Limb (tissue), 2 donors: ENCODE results near the gene MAP1LC3B.

Experiments
- DNase-seq, 2 donors: peaks; one replicate each; pipeline ENCODE4 v3.0.0-alpha.2; 2016; ENCODE audit errors: extremely low spot score in 2 of 2

MAP1LC3B gene

DNA sequence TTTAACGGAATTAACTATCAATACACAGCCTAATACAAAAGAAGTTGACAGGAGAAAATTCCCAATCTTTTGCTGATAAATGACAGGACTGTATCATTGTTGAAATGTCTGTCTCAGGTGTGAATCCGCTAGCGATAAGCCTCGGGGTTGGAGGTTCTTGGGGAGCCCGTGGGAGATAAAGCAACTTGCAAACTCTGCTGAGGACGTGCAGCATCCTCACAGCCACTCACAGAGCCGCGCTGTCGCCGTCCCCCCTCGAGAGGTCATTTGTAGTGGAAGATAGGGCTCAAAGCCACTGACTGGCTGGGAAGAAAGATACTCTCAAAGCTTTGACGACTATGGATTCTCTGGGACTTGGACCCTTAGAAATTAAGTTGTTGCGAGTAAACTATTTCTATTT is 17.0 kb downstream of the MAP1LC3B start:
- no peak for DNase-seq

DNA sequence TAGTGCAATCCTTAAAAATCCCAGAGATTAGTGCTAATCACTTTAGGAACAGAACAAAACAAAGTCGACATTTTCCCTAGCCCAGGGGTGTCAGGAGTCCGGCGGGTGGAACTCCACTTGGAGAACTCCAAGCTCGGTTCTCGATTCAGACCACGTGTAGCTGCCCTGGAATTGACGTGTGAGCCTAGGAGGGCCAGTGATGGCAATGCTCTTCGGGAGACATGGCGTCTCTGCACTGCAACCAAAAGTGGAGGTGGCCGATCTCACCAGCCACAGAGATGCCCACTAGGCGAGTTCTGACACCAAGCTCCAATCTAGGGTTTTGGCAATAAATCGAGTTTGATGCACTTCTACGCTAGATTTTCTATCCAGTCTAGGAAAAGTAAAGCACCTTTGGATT is 17.6 kb downstream of the MAP1LC3B start:
- no peak for DNase-seq

DNA sequence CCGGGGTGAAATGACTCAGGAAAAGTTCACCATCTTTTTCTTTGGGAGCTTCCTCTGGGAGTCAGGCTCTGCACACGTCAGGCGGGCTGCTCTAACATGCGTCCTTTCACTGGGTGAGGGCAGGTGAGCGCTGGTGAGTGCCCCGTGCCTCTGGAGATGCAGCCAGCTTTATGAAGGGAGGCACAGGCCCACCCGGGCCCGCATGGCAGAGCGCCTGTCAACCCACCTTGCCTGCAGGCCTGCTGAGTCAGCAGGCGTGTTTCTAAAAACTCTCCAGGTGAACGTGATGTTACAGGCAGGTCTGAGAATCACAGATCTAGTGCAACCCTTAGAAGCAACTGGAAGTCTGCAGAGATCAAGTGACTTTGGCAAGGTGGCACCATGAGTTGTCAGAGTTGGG is 18.4 kb downstream of the MAP1LC3B start:
- DNase-seq = no peak

GRCh38 chr16:87410968-87411367 is 18.8 kb downstream of the MAP1LC3B start:
- no peak for DNase-seq

DNA sequence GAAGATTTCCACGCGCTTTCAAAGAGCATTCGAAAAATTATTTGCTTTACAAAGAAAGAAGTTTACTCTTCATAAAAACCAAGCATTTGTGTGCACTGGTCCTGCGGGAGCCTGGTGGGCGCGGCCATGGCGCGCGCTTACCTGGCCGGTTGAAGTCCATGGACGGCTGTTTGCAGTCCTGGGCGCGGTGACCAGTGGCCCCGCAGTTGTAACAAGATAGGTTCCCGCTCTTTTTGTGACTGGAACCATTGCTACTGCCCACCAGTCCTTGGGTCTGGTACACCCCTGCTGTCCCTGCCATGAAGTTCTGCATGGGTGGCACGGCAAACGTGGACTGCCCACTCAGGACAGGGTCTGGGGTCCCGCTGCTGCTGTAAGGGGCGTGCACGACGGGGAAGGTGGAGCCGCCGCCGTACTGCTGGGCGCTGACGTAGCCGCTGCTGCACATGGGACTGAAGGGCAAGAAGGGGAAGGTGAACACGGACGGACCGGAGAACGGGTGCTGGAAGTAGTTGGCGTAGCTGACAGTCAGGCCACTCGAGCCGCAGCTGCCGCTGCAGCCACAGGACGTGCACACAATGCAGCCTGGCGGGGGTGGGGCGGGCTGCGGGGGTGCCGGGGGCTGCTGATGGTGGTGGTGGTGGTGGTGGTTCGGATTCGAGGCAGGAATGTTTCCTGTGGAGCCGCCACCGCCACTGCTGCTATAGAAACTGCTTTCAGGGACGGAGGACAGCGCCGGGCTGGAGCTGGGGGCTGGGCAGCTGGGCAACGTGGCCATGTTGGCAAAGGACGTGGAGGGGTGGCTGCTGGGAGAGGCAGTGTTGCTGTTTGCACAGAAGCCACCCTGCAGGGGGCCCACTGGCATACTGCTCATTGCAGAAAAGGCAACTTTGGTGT is 19.5 kb downstream of the MAP1LC3B start:
- no peak for DNase-seq

- DNase-seq = no peak
Observed at GRCh38 chr16:87412371-87412995, 20.3 kb downstream of the MAP1LC3B start.

GRCh38 chr16:87412996-87413421 is 20.9 kb downstream of the MAP1LC3B start:
- no peak for DNase-seq

DNA sequence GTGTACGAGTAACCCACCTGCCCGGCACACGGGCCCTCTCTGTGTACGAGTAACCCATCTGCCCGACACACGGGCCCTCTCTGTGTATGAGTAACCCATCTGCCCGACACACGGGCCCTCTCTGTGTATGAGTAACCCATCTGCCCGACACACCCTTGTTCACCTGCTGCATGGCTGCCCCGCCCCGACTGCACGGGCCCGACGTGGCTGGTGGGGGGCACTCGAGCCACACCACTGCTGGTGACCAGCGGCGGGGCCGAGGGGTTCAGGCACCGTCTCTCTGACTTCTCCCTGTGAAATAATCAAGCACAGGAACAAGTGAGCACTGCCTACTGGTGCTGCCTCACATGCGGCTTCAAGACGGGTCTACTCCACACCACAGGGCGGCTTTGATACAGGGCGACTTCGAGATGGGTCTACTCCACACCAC is 22.1 kb downstream of the MAP1LC3B start:
- no peak for DNase-seq

DNA sequence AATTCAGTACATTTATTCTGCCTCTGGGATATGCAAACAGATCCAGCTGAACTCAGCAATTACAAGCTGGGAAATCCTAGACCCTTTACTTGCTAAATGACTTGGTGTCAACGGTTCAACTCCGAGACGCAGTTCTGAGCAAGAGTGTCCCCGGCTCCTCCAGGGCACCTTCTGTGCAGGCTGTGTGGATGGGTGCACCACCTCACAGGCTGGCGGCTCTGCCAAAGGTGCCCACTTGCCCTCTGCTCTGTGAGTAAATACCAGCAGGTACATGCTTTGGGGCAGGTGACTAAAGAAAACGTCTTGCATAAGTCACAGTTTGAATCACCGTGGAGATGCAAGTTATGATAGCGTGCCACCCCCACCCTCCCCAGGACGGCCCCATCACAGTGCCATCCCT is 23.3 kb downstream of the MAP1LC3B start:
- DNase-seq = no peak

DNA sequence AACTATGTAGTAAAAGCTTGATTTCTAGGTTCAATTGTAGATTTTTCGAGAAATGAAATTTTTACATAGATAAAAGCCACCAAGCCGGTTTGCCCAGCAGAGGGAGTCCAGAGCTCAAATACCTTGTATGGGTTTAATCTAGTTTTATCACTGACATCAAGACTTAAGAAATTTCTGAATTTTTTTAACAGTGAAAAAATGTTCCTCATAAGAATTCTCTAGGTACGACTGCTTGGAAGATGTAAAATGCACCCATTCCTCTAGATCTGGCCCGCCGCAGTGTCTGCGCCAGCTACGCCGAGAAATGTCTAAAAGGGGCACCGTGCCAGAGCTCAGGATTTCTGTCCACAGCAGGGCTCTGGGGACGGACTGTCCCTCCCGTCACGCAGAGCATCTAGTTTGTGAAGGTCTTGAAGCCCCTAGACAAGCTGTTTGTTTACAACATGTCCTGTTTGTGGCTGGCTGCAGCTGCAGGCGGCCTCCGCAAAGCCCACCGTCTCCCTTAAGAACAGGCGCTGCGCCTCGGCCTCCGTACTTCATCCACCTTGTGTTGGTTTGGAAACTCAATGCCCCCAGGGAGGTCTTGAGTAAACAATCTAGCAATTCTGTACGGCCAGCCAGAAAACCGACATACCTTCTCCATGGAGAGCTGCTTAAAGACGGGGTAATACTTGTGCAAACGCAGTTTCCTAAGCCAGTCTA is 24.8 kb downstream of the MAP1LC3B start:
- peak; percentile 56 to 58 for DNase-seq

DNA sequence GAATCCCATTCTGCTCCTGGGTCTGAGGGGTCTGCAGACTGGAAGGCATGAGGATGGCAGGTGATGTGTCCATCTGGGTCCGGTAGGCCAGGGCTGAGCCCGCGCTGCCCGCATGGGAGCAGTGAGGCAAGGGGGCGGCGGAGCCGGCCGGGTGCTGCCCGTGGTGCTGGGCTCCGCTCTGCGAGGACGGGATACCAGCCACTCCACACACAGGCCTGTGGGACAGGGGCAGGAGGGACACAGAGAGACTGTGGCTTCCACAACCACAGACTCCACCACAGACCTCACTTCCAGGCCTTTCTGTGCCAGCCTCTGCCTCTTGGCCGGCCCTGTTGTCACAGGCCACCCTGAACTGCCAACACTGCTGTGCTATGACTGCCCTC is 25.4 kb downstream of the MAP1LC3B start:
- DNase-seq = no peak

DNA sequence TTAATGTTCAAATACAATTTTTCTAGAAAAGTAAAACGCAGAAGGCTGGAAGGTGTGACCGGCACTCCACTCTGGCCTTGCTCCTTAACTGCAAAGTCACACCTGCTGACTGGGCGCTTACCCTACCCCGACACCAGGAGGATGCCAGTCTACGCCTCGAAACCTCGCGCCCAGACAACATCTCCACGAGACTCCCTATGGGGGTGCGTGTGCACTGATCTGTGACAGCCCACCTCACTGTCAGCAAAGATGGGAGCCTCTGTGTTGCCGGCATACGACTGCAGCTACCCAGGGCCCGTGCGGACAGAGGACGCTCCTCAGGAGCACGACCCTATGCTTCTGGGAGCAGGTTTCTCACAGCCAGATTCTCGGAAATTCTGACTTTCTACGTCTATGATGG is 26.1 kb downstream of the MAP1LC3B start:
- DNase-seq = no peak

DNA sequence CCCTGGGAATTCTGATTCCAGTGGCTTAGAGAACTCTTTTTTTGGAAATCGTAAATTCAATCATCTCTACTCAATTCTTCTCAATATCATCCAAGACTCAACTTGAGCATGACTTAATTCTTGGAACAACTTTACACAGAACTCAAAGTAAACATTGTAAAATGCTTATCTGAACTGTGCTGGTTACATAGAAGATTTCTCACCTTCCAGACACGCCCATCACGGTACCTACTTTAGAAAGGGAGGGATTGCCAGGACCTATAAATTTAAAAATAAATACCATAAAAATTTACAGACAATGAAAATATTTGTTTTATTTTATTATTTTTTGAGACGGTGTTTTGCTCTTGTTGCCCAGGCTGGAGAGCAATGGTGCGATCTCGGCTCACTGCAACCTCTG is 26.5 kb downstream of the MAP1LC3B start:
- no peak for DNase-seq

DNA sequence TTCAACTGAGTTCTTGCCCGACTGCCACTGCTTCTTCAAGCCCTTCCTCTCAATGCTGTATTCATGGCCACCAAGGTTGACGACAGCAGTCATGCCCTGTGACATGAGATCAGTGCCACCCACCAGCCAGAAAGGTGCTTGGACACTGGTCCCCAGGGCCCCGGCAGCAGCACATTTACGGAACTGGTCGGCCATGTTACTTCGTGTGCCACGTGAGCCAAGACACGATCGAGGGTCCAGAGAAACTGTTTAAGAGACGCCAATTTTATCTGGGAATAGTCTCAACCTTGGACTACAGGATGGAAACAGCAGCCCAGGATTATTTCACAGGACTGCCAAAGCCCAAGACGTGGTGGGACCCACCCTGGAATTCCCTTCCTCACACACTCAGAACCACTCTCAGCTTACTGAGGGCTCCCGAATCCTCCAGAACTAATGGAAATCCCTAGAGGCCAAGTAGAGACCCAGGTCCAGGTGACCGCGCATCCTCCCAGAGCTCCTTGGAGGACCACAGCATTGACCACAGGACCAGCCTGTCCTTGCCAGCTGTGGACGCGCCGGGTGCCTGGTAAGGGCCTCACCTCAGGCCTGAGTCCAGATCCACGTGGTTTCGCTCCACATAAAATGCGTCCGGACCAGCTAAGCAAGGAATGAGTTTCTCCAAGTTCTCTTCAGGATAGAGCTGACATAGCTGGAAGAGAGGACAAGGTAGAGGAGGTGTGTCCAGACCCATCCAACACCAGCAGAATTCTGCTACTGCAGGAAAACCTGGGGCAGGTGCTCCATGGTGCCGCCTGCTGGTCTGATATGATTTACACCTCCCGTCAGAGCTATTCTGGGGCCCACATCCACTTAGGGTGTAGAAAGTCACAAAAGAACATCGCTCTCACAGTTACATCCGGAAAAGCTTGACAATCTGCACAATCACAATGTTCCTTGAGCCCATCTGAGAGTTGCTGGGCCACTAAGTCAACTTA is 28.2 kb downstream of the MAP1LC3B start:
- no peak for DNase-seq

GRCh38 chr16:87421003-87421912 is 29.1 kb downstream of the MAP1LC3B start:
- no peak for DNase-seq

DNA sequence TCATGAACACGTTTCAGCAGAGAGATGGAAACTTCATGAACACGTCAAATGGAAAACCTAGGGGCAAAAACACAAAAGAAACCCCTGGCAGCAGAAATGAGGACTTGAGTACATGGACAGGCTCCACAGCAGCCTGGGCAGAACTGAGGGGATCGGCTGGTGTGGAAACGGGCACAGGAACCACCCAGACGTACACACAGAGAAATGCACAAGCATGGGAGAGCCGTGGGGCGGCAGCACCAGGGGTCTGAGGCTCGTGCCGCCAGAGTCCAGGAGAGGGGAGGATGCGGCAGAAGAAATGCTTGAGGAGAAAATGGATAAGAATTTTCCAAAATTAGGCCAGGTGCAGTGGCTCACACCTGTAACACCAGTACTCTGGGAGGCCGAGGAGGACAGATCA is 30.0 kb downstream of the MAP1LC3B start:
- no peak for DNase-seq

DNA sequence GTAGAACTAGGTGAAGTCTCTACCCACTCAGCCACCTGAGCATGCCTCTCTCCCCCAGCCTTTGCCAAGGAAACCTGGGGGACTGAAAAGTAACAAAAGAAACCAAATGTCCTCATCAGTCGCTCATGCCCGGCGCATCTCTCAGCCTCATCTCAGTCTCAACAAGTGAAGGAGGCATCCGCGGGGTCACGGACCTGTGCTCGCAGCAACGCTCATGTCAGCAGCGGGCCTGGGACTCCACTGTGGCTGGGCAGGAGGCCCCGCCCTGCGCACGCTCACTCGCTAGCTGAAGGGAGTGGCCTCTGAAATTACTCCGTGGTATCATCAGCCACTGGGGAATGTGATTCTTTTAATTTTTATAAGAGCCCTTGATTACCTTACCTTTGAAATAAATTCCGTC is 31.3 kb downstream of the MAP1LC3B start:
- no peak for DNase-seq

GRCh38 chr16:87424266-87424665 is 32.1 kb downstream of the MAP1LC3B start:
- DNase-seq = no peak

GRCh38 chr16:87425941-87426340 is 33.8 kb downstream of the MAP1LC3B start:
- DNase-seq = no peak
